ENCODE data around the gene TRPM7. TPM values are rescaled to one million over a fixed set of nuclear protein-coding genes. Genes with fewer than 3 reads are reported as not detected.
"Not testable (repeated sequence)": the region's sequence is repeated elsewhere in the genome, so short reads cannot be mapped to it uniquely, and the experiment has no call there.

Gene TRPM7
- polyA plus RNA-seq, 3 donors, result 6.2 to 11.7 (median 10.5) TPM

- WGBS, 3 donors, result 82 to 88% (median 83%) methylated on average over 2 of the region's 2 CpGs
- no peak overlapping the region for H3K27ac ChIP-seq (ENCODE audit: low read depth, low read length)
Observed at GRCh38 chr15:50605462-50605861, 81.1 kb downstream of the TRPM7 start.

DNA sequence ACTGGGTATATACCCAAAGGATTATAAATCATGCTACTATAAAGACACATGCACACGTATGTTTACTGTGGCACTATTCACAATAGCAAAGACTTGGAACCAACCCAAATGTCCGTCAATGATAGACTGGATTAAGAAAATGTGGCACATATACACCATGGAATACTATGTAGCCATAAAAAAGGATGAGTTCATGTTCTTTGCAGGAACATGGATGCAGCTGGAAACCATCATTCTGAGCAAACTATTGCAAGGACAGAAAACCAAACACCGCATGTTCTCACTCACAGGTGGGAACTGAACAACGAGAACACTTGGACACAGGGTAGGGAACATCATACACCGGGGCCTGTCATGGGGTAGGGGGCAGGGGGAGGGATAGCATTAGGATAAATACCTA is 84.6 kb downstream of the TRPM7 start:
- H3K27ac ChIP-seq (ENCODE audit: low read depth, low read length), result not testable (repeated sequence)
- 98% methylated on average over 3 to 5 of the region's 5 CpGs for WGBS, 3 donors

DNA sequence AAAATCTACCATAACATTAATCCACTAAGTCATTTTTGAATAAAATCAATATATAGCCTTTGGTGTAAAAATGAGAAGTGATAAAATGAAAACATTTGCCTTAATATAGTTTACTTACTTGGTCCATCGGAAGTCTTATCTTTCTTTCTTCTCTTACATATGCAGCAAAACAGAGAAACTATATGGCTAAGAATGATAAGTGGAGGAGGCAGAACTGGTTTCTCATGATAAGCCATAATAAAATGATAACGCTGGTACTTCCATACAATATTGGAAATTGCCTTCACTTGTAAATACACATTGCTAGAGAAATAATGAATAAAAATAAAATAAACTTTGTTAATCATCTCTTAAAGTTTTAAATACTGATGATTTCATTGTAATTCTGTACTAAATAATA is 92.3 kb downstream of the TRPM7 start:
- H3K27ac ChIP-seq (ENCODE audit: low read depth, low read length), result no peak overlapping the region
- 94 to 97% (median 97%) methylated on average over 2 of the region's 2 CpGs for WGBS, 3 donors

GRCh38 chr15:50593761-50594160 is 92.8 kb downstream of the TRPM7 start:
- no peak overlapping the region for H3K27ac ChIP-seq (ENCODE audit: low read depth, low read length)
- 77 to 92% (median 88%) methylated on average over 3 of the region's 3 CpGs for WGBS, 3 donors

DNA sequence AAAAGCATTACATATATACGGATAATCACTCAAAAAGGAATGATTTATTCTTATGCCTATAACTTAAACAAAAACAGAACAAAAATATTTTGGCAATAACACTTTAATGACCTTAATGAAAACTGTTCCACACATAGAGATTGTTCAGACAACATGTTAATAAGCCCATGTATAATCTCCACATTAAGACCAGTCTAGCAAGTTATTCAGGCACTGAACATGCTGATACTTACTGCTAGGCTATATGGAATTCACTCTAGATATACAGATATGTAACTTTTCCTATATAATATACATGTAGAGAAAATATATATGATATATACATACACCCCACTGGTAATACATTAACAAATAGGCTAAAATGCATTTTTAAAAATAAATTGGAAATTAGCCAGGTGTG is 96.3 kb downstream of the TRPM7 start:
- 94 to 96% (median 94%) methylated on average over 1 of the region's 1 CpG for WGBS, 3 donors
- H3K27ac ChIP-seq (ENCODE audit: low read depth, low read length), result no peak overlapping the region

DNA sequence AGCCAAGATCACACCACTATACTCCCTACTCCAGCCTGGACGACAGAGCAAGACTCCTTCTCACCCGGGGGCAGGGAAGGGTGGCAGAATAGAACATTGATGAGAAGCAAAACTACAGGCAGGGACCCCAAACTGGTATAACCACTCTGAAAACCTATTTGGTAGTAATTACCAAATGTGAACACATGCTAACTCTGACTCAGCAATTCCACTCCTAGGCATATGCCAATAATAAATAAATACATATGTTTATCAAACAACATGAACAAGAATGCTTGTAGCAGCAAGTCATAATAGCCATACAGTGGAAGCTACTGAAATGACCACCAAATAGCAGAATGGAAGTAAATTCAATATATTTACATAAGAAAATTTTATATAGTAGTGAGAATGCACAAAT is 109.1 kb downstream of the TRPM7 start:
- 89 to 91% (median 90%) methylated on average over 2 of the region's 2 CpGs for WGBS, 3 donors
- H3K27ac ChIP-seq (ENCODE audit: low read depth, low read length), result no peak overlapping the region

- WGBS, 3 donors, result 72 to 94% (median 80%) methylated on average over 1 of the region's 1 CpG
Observed at GRCh38 chr15:50576166-50576565, 110.4 kb downstream of the TRPM7 start.

GRCh38 chr15:50573842-50574241 is 112.8 kb downstream of the TRPM7 start:
- 61 to 88% (median 67%) methylated on average over 5 of the region's 5 CpGs for WGBS, 3 donors
- H3K27ac ChIP-seq (ENCODE audit: low read depth, low read length), result not testable (repeated sequence)

More at GRCh38 chr15:50576166-50576565, 110.4 kb downstream of the TRPM7 start:
- H3K27ac ChIP-seq (ENCODE audit: low read depth, low read length), result no peak overlapping the region

GRCh38 chr15:50563756-50564155 is 122.8 kb downstream of the TRPM7 start:
- H3K27ac ChIP-seq (ENCODE audit: low read depth, low read length), result no peak overlapping the region
- WGBS, 3 donors, result 96 to 99% (median 99%) methylated on average over 4 of the region's 4 CpGs

GRCh38 chr15:50562735-50563640 is 123.6 kb downstream of the TRPM7 start:
- no peak overlapping the region for H3K27ac ChIP-seq (ENCODE audit: low read depth, low read length)
- 73 to 91% (median 79%) methylated on average over 4 of the region's 4 CpGs for WGBS, 3 donors

GRCh38 chr15:50558012-50558411 is 128.6 kb downstream of the TRPM7 start:
- WGBS, 3 donors, result 97 to 98% (median 98%) methylated on average over 2 of the region's 2 CpGs
- H3K27ac ChIP-seq (ENCODE audit: low read depth, low read length), result no peak overlapping the region

DNA sequence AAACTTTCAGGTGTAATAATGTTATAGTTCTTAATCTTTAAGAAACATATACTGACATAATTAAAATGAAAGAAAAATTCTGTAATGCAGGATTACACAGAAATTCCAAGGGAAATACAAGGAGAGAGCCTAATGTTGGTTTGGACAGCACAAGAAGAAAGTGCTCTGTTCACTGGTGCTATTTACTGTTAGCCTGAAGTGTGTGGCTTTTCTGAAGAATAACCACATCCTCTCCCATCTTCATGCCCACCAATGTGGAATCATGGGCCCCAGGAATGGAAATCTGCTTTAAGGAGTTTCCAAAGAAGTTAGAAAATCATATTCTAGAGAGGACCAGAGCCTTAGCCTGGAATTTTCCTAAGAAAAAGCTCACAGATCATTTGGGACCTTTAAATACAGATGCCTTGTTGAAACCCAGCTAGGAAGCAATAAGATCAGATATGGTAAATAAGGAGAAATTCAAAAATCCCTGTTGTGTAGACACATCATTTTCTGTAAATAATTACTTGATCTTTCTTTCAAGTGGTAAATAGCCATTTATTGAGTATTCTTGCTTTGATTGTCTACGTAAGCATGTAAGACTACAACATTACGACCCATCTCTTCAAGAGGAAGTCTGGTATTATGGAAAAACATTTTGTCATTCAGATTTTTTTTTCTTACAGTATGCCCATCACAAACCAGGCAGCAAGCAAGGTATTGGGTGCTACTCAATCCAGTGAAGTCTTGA is 129.8 kb downstream of the TRPM7 start:
- 89 to 97% (median 93%) methylated on average over 2 of the region's 2 CpGs for whole genome bisulfite sequencing, 3 donors
- H3K27ac ChIP-seq (ENCODE audit: low read depth, low read length), result no peak overlapping the region

GRCh38 chr15:50552238-50552637 is 134.4 kb downstream of the TRPM7 start:
- no peak overlapping the region for H3K27ac ChIP-seq (ENCODE audit: low read depth, low read length)
- 83 to 91% (median 88%) methylated on average over 4 of the region's 4 CpGs for WGBS, 3 donors

GRCh38 chr15:50549326-50549725 is 137.3 kb downstream of the TRPM7 start:
- 83 to 87% (median 84%) methylated on average over 7 of the region's 7 CpGs for WGBS, 3 donors

DNA sequence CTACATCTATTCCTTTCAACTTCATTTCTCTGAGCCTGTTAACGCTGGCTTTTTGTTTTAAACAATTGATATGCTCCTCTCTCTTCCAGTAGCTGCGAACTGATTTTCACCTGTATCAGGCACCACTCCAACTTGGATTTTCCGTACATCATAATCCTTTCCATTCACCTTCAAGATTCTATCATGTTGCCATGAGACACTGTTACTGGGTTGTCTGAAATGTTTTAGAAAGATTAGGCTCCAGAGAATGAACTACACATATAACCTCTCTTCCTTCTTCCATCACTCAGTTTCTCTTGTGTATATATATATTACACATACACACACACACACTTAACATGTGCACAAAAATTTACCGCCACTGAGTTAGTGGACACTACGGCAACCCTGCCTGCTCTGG is 140.0 kb downstream of the TRPM7 start, which contains the start of gene USP50:
USP50 (minus strand) TSS at position 101 of the 400 bp plus-strand sequence. CDS start 141 bp downstream, outside the sequence.
- 88 to 96% (median 94%) methylated on average over 5 of the region's 5 CpGs for WGBS, 3 donors
- no peak within 1 kb of the TSS for H3K27ac ChIP-seq (ENCODE audit: low read depth, low read length)

More at GRCh38 chr15:50549326-50549725, 137.3 kb downstream of the TRPM7 start:
- no peak overlapping the region for H3K27ac ChIP-seq (ENCODE audit: low read depth, low read length)

- no peak overlapping the region for H3K27ac ChIP-seq (ENCODE audit: low read depth, low read length)
- WGBS, 3 donors, result 53 to 65% (median 58%) methylated on average over 5 of the region's 5 CpGs
Observed at GRCh38 chr15:50544368-50544767, 142.2 kb downstream of the TRPM7 start.

DNA sequence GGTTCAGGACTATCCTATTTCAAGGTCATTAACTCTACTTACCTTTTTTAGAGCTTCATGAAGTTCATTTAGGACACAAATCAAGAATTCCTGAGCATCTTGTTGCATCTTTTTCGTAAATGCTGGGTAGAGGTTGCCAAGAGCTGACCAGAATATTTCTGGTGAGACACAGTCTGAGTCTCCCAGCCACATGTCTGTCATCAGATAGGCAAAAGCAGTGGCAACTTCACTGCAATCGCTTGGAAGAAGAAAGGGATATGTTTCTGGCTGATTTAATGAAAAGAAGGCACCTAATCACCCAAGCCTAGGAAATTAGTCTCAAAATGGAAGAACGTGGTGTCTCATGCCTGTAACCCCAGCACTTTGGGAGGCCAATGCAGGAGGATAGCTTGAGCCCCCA is 143.0 kb downstream of the TRPM7 start:
- H3K27ac ChIP-seq (ENCODE audit: low read depth, low read length), result no peak overlapping the region
- WGBS, 3 donors, result 80 to 91% (median 82%) methylated on average over 3 of the region's 3 CpGs

DNA sequence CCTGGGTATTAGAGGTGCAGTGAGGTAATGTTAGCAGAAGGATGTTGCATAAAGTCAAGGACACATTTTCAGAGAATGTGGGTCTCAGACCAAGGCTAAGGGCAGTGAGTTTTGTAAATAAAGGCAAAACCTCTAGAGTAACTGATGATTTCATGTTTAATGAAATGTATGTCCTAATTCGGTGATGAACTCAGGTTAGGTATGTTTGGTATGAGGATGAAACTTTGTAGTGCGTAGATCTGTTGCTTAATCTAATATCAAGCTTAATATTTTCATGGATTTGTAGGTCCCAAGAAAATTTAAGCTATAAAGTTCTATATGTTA is 143.7 kb downstream of the TRPM7 start:
- 75 to 82% (median 76%) methylated on average over 2 of the region's 2 CpGs for WGBS, 3 donors
- H3K27ac ChIP-seq (ENCODE audit: low read depth, low read length), result no peak overlapping the region

DNA sequence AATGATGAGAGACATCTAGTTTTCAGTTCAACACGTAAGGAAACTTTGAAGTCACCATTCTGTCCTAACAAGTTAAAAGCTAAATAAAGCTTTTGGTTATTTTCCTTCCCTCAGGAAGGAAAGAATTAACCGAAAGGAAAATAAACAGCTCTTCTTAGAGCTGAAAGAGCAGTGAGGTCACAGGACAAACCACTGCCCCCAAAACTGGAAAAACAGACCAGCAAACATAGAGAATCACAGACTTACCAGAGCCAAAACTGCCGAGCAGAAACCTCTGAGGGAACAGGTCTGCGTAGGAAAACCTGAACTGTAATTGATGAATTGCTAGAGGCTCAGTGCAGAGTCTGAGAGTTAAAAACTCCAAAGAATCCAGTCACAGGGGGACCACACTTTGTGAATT is 154.8 kb downstream of the TRPM7 start:
- no peak overlapping the region for H3K27ac ChIP-seq (ENCODE audit: low read depth, low read length)
- WGBS, 3 donors, result 46 to 69% (median 57%) methylated on average over 4 of the region's 4 CpGs
